Heart right ventricle (tissue), 16 donors: ENCODE measurements around the gene SNRK. TPM values are rescaled to one million over a fixed set of nuclear protein-coding genes. Genes with fewer than 3 reads are reported as not detected.

Experiments
- ATAC-seq, 8 donors: fragments of 200-7000 bp; cut with Tn5 transposase; one replicate each; pipeline ENCODE4 v1.9.1; 2020; ENCODE audit warnings: mild to moderate bottlenecking in 8 of 8, moderate library complexity in 8 of 8, moderate number of reproducible peaks in 1 of 8
- DNase-seq, 2 donors: peaks; one replicate each; pipeline ENCODE4 v3.0.0-alpha.2; 2020
- H3K27ac ChIP-seq, 10 donors: fragments of 200-600 bp; sonication (generic) in 2 of 10; one replicate each; pipeline versions ENCODE4 v1.5.0 to v1.8.0; 2020 to 2022; ENCODE audit warnings: mild to moderate bottlenecking in 3 of 10
- H3K27me3 ChIP-seq, 7 donors: fragments of 200-600 bp; one replicate each; pipeline ENCODE4 v1.8.0; 2021 to 2022; ENCODE audit warnings: mild to moderate bottlenecking in 2 of 7
- H3K36me3 ChIP-seq, 9 donors: fragments of 200-600 bp; sonication (generic) in 1 of 9; one replicate each; pipeline versions ENCODE4 v1.5.0 to v1.8.0; 2020 to 2022; ENCODE audit warnings: mild to moderate bottlenecking in 2 of 9
- H3K4me1 ChIP-seq, 9 donors: fragments of 200-600 bp; sonication (generic) in 1 of 9; one replicate each; pipeline versions ENCODE4 v1.5.0 to v1.8.0; 2020 to 2022; ENCODE audit warnings: mild to moderate bottlenecking in 4 of 9
- H3K4me3 ChIP-seq, 10 donors: fragments of 200-600 bp; sonication (generic) in 2 of 10; one replicate each; pipeline versions ENCODE4 v1.5.0 to v1.8.0; 2020 to 2022; ENCODE audit warnings: mild to moderate bottlenecking in 7 of 10, moderate library complexity in 2 of 10
- H3K9me3 ChIP-seq, 11 donors: fragments of 200-600 bp in 10 of 11; sonication (generic) in 2 of 11; one replicate each; pipeline versions ENCODE4 v1.5.0 to v1.8.0; 2013 to 2022; ENCODE audit warnings: mild to moderate bottlenecking in 2 of 11, control low read depth in 1 of 11, moderate library complexity in 1 of 11
- WGBS, 2 donors: extraction: QIAGEN DNeasy Blood & Tissue Kit; methylation state at CpG; one replicate each; pipeline ENCODE4 v1.1.7; 2013; ENCODE audit warnings: inconsistent platforms in 1 of 2; 5-methylcytosine and 5-hydroxymethylcytosine counted together
- intact Hi-C, 10 donors: fragments of 100-400 bp; cut with DNase I; formaldehyde crosslinking; loops; one replicate each; pipeline versions ENCODE4 v1.11.1 to v1.14.2; 2022
- polyA plus RNA-seq, 2 donors: library from polyadenylated mRNA; stranded (reverse); fragments of 200-250 nt; gene quantifications; one replicate each; pipeline ENCODE4 v1.2.3, GENCODE V29; 2013
- total RNA-seq, 10 donors: library from RNA; stranded (reverse); fragmentation: NEBNext Ultra II Directional in 3 of 10; extraction: Animal tissue kit (Norgen Biotek cat#: 25700) in 3 of 10; gene quantifications; one replicate each; pipeline versions ENCODE4 v1.2.1 to v1.2.4, GENCODE V29; 2021 to 2023
- TF ChIP-seq, protein P1 (sequence below), 9 donors: fragments of 200-600 bp; sonication (generic) in 2 of 9; IDR thresholded peaks; one replicate each; pipeline versions ENCODE4 v1.5.0 to v1.8.0; 2021 to 2022; ENCODE audit warnings: antibody characterized with exemption in 9 of 9, mild to moderate bottlenecking in 5 of 9, moderate library complexity in 1 of 9
- donor health status: Arrhythmogenic right ventricular cardiomyopathy.
- donor health status: ischemic (EF 13 %, LVEDD 7.1; RV severe dilation, severe dysfunction).
- donor health status: healthy with polysubstance abuse.
- donor health status: DM: no; HTN: yes; CAD: no.
- donor health status: DM: no; HTN: no; CAD: no.
- donor health status: ischemic (EF 25% LVEDD 6.9; RV normal size, moderate dysfunction).
- donor health status: ischemic (EF 25% LVEDD 5.7; RV mildly dilated, moderate dysfunction).
- donor health status: healthy.
- donor health status: DM: yes; HTN: yes; CAD: no.
- donor health status: Ischemic cardiomyopathy.
- donor health status: ischemic (EF 35%, LVEDD 5.7; RV mildly dilated, moderate dysfunction).
- donor health status: nonischemic (EF 11% LVEDD 7.7; RV severe dilation, severe dysfunction).
- donor health status: DM: yes; HTN: yes; CAD: no.
- donor health status: PGD.
- donor health status: ischemic (EF 29% LVEDD 5.4; RV normal size, mild dysfunction).
- donor health status: nonischemic (EF 23%, LVEDD 6.1; RV moderate dilation, normal function).

Gene SNRK
- total and polyA plus RNA-seq, 12 donors = 11.4 to 51.9 (median 27.8) TPM

DNA sequence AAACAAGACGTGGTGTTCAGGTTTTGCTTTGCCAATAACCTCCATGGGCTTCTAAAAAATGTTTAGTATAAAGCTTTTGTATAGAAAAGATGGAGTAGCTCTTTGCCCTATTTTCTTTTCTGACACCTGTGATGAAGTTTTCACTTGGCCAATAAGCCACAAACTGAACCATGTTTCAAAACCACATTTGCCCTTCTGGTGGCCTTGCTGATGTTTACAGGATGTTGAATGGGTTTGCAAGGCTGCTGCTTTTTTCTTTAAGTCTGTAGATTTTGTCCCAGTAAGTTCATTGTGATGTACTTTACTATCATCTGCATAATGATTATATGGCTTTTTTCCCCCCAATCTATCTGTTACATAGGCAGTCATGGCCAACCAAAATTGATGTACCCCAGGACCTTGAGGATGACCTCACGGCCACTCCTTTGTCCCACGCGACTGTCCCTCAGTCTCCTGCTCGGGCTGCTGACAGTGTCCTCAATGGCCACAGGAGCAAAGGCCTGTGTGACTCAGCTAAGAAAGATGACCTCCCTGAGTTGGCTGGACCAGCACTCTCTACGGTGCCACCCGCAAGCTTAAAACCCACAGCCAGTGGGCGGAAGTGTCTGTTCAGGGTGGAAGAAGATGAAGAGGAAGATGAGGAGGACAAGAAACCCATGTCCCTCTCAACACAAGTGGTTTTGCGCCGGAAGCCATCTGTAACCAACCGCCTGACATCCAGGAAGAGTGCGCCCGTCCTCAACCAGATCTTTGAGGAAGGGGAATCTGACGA, 60.8 kb downstream of the SNRK start:
- TF ChIP-seq, protein P1, sequence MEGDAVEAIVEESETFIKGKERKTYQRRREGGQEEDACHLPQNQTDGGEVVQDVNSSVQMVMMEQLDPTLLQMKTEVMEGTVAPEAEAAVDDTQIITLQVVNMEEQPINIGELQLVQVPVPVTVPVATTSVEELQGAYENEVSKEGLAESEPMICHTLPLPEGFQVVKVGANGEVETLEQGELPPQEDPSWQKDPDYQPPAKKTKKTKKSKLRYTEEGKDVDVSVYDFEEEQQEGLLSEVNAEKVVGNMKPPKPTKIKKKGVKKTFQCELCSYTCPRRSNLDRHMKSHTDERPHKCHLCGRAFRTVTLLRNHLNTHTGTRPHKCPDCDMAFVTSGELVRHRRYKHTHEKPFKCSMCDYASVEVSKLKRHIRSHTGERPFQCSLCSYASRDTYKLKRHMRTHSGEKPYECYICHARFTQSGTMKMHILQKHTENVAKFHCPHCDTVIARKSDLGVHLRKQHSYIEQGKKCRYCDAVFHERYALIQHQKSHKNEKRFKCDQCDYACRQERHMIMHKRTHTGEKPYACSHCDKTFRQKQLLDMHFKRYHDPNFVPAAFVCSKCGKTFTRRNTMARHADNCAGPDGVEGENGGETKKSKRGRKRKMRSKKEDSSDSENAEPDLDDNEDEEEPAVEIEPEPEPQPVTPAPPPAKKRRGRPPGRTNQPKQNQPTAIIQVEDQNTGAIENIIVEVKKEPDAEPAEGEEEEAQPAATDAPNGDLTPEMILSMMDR (IDR thresholded peaks at IDR 0.05) = no peak
- ATAC-seq (no peak), DNase-seq (no peak)
- H3K4me3 ChIP-seq = no peak overlapping the region
- H3K27ac ChIP-seq = peak overlapping the region in 1 of 10 donors; percentile 69
- intact Hi-C loops = no loop called here
- 97 to 98% methylated on average over 14 of the region's 14 CpGs for WGBS, 2 donors
- peaks cover 0 to 57% (median 32%) of the 10 kb centered on the region in 9 donors for H3K4me1 ChIP-seq
- no peaks in the 10 kb centered on the region for H3K27me3 ChIP-seq
- H3K36me3 ChIP-seq = peaks cover 0 to 95% (median 83%) of the 10 kb centered on the region in 9 donors
- peaks cover 0 to 11% (median 2%) of the 10 kb centered on the region in 11 donors for H3K9me3 ChIP-seq

DNA sequence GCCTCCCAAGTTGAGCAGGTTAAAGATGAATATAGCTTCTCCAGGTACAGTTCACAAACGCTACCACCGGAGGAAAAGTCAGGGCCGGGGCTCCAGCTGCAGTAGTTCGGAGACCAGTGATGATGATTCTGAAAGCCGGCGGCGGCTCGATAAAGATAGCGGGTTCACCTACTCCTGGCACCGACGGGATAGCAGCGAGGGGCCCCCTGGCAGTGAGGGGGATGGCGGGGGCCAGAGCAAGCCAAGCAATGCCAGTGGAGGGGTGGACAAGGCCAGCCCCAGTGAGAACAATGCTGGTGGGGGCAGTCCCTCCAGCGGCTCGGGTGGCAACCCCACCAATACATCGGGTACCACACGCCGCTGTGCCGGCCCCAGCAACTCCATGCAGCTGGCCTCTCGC, 61.4 kb downstream of the SNRK start:
- Histone ChIP-seq H3K4me3 (no peak overlapping the region), H3K4me1 (peaks cover 0 to 52% (median 27%) of the 10 kb centered on the region in 9 donors), H3K27me3 (no peaks in the 10 kb centered on the region), H3K9me3 (peaks cover 0 to 18% (median 8%) of the 10 kb centered on the region in 11 donors), H3K36me3 (peaks cover 0 to 89% (median 77%) of the 10 kb centered on the region in 9 donors), H3K27ac (peak overlapping the region in 1 of 10 donors; percentile 69)
- no peak for DNase-seq
- intact Hi-C loops = no loop called here
- WGBS, 2 donors = 98% methylated on average over 20 of the region's 20 CpGs
- TF ChIP-seq, protein P1 (IDR thresholded peaks at IDR 0.05) = no peak
- ATAC-seq = peak in 1 of 8 donors; percentile 15

DNA sequence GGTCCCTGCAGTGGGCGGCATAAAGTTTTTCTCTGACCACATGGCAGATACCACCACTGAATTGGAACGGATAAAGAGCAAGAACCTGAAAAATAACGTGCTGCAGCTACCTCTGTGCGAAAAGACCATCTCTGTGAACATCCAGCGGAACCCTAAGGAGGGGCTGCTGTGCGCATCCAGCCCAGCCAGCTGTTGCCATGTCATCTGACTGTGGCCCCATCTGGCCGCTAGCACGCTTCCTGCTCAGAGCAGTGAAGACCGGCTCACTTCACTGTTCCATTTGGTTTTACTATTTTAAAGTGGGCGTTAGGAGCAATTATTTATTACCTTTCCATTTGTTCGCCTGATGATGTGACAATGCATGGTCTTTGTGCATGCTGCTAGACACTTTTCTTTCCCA, 62.0 kb downstream of the SNRK start:
- Histone ChIP-seq H3K4me1 (peaks cover 0 to 50% (median 27%) of the 10 kb centered on the region in 9 donors), H3K9me3 (peaks cover 0 to 23% (median 11%) of the 10 kb centered on the region in 11 donors), H3K36me3 (peaks cover 0 to 83% (median 75%) of the 10 kb centered on the region in 9 donors), H3K27me3 (no peaks in the 10 kb centered on the region), H3K27ac (no peak overlapping the region), H3K4me3 (no peak overlapping the region)
- TF ChIP-seq, protein P1 (IDR thresholded peaks at IDR 0.05) = no peak
- intact Hi-C loops = no loop called here
- WGBS, 2 donors = 96 to 97% methylated on average over 11 of the region's 11 CpGs
- DNase-seq (no peak), ATAC-seq (no peak)

DNA sequence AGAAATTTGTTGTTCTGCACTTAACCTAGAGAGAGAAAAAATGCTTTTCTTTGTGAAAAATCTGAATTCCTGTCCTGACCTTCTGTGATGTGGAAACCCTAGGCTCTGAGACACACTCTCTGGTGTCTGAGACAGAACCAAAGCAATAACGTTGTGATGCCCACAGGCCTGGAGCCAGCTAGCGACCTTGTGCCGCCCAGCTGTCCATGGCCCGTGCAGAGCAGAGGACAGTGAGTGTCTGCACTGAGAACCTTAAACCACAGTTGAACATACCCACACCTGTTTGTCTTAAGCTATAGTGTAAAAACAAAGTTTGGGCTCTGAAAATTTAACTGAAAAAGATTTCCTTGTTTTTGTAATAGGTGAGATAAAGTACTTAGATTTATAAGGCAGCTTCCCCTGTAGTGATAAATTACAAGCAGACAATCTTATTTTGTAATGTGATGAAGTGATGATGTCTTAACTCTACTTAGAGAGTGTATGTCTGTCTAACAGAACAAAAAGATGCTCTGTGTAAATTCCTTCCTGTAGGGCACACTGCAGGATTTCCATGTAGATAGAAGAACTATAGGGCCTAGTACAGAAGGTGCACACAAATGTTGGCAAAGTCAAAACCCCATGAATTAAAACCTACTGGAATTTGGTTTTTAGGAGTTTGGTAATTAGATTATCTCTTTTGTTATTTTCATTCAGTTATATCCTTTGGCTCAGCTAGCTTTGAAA, 62.7 kb downstream of the SNRK start:
- no peak overlapping the region for H3K4me3 ChIP-seq
- no peaks in the 10 kb centered on the region for H3K27me3 ChIP-seq
- H3K4me1 ChIP-seq = peaks cover 0 to 43% (median 23%) of the 10 kb centered on the region in 9 donors
- H3K27ac ChIP-seq = peak overlapping the region in 1 of 10 donors; percentile 3
- 83 to 84% methylated on average over 4 of the region's 4 CpGs for WGBS, 2 donors
- ATAC-seq = peak in 1 of 8 donors; percentile 30
- TF ChIP-seq, protein P1 (IDR thresholded peaks at IDR 0.05) = peak in 1 of 9 donors; percentile 19
- H3K36me3 ChIP-seq = peaks cover 0 to 78% (median 72%) of the 10 kb centered on the region in 9 donors
- intact Hi-C loops = no loop called here
- no peak for DNase-seq
- H3K9me3 ChIP-seq = peaks cover 0 to 30% (median 15%) of the 10 kb centered on the region in 11 donors
